GM06990 (cell line): ENCODE data around the gene SDK1.

ENCODE experiments used
- DNase-seq: peaks from one replicate; pipeline ENCODE4 v3.0.0-alpha.2; 2011; ENCODE audit not compliant: insufficient read length; ENCODE audit errors: extremely low read depth
- H3K27me3 ChIP-seq: replicated peaks from 2 replicates; pipeline ENCODE4 v1.6.0; 2011; ENCODE audit warnings: low read length; ENCODE audit not compliant: control insufficient read depth, insufficient read depth
- H3K36me3 ChIP-seq: 2 replicates; pipeline ENCODE4 v1.5.1; 2011; ENCODE audit warnings: low read length; ENCODE audit not compliant: control insufficient read depth, insufficient read depth
- H3K4me3 ChIP-seq: replicated peaks from 2 replicates; pipeline ENCODE4 v1.5.1; 2011; ENCODE audit warnings: low read depth, mild to moderate bottlenecking, control low read depth, low read length
- CTCF ChIP-seq: IDR thresholded peaks from 2 replicates; pipeline ENCODE4 v1.5.1; 2011; ENCODE audit warnings: low read length, control low read depth, mild to moderate bottlenecking, inconsistent platforms; ENCODE audit not compliant: insufficient read depth, poor library complexity, severe bottlenecking

Gene SDK1

DNA sequence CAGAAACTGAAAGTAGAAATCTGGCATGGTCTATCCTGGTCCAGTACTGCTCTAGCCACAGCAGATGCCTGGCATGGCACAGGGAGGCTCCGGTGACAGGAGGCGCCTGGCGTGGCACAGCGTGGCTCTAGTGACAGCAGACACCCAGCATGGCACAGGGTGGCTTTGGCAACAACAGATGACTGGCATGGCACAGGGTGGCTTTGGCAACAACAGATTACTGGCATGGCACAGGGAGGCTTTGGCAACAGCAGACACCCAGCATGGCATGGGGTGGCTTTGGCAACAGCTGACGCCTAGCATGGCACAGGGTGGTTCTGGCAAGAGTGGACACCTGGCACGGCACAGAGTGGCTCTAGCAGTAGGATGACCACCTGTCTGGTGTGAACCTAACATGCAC lies 900.5 kb downstream of the SDK1 start:
- Histone ChIP-seq H3K36me3 (no peaks in the 10 kb centered on the region), H3K27me3 (no peaks in the 10 kb centered on the region), H3K4me3 (no peak overlapping the region)
- no peak for TF ChIP-seq CTCF
- DNase-seq: no peak

GRCh38 chr7:4202154-4202736 lies 901.2 kb downstream of the SDK1 start:
- no peak for TF ChIP-seq CTCF

DNA sequence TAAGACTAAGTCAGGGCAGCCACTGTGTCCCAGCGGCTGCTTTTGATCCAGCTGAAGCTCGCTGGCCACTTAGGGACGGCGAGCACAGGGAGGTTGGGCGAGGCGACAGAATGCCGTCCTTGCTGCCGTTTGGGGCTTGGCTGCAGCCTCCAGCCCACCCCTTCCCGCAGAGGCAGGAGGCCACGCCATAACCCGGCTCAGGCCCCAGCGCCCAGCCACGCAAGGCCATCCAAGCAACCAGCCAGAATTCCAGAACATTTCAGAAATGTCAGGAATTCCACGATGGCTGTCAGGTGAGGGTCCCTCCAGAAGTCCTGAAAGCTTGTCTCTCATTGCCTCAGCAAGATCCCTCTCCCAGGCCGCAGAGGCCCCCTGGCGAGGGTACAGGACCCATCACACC lies 901.9 kb downstream of the SDK1 start:
- Histone ChIP-seq H3K4me3 (no peak overlapping the region), H3K36me3 (no peaks in the 10 kb centered on the region), H3K27me3 (no peaks in the 10 kb centered on the region)
- DNase-seq: no peak
- no peak for TF ChIP-seq CTCF

More at GRCh38 chr7:4202154-4202736, 901.2 kb downstream of the SDK1 start:
- no peak overlapping the region for H3K4me3 ChIP-seq
- no peaks in the 10 kb centered on the region for H3K27me3 ChIP-seq
- H3K36me3 ChIP-seq: no peaks in the 10 kb centered on the region
- no peak for DNase-seq

- no peak for TF ChIP-seq CTCF
- Histone ChIP-seq H3K36me3 (no peaks in the 10 kb centered on the region), H3K4me3 (no peak overlapping the region), H3K27me3 (no peaks in the 10 kb centered on the region)
- no peak for DNase-seq
Observed at GRCh38 chr7:4203626-4204512, 902.8 kb downstream of the SDK1 start.

- Histone ChIP-seq H3K36me3 (no peaks in the 10 kb centered on the region), H3K4me3 (no peak overlapping the region), H3K27me3 (no peaks in the 10 kb centered on the region)
- DNase-seq: no peak
- no peak for TF ChIP-seq CTCF
Observed at GRCh38 chr7:4204513-4205165, 903.6 kb downstream of the SDK1 start.
